DND-41 (cell line): ENCODE measurements around the gene TECR.

Experiments
- EZH2 ChIP-seq: IDR thresholded peaks from 3 replicates; pipeline ENCODE4 v1.6.1; 2012; ENCODE audit warnings: borderline replicate concordance, low read depth, mild to moderate bottlenecking, moderate library complexity, low read length, inconsistent platforms; ENCODE audit not compliant: severe bottlenecking
- TF ChIP-seq, protein P1 (sequence below): IDR thresholded peaks from 2 replicates; pipeline ENCODE4 v1.5.1; 2012; ENCODE audit warnings: borderline replicate concordance, low read length, moderate library complexity, mild to moderate bottlenecking; ENCODE audit not compliant: poor library complexity, severe bottlenecking; ENCODE audit errors: extremely low read depth

DNA sequence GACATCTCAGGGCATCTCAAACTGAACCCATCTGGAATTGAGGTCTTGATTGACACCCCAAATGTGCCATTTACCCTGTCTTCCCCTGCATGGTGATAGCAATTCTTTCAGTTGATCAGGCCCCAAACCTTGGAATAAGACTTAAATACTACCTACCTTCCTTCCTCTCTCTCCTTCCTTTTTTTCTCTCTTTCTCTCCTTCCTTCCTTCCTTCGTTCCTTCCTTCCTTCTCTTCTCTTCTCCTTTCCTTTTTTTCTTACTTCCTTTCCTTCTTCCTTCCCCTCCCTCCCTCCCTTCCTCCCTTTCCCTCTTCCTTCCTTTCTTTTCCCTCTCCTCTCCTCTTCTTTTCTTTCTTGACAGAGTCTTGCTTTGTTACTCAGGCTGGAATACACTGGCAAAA, 26.1 kb upstream of the TECR start:
- TF ChIP-seq EZH2: no peak
- TF ChIP-seq, protein P1, sequence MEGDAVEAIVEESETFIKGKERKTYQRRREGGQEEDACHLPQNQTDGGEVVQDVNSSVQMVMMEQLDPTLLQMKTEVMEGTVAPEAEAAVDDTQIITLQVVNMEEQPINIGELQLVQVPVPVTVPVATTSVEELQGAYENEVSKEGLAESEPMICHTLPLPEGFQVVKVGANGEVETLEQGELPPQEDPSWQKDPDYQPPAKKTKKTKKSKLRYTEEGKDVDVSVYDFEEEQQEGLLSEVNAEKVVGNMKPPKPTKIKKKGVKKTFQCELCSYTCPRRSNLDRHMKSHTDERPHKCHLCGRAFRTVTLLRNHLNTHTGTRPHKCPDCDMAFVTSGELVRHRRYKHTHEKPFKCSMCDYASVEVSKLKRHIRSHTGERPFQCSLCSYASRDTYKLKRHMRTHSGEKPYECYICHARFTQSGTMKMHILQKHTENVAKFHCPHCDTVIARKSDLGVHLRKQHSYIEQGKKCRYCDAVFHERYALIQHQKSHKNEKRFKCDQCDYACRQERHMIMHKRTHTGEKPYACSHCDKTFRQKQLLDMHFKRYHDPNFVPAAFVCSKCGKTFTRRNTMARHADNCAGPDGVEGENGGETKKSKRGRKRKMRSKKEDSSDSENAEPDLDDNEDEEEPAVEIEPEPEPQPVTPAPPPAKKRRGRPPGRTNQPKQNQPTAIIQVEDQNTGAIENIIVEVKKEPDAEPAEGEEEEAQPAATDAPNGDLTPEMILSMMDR: no peak
